Activated T-cell treated with anti-CD3 and anti-CD28 coated beads for 24 hours (primary cell): ENCODE results near the gene HYDIN.

Experiments
- DNase-seq: peaks from one replicate; pipeline ENCODE4 v3.0.0-alpha.2; 2020; ENCODE audit warnings: low read depth

Gene HYDIN

GRCh38 chr16:71230122-71230845 is at the start of gene HYDIN:
Gene HYDIN, minus strand, starts transcription at chr16:71230722. Its CDS starts 43,827 bp downstream, at chr16:71186895.
- DNase-seq, result peak; percentile 4

GRCh38 chr16:71276589-71277334 is 46.2 kb upstream of the HYDIN start:
- no peak for DNase-seq

DNA sequence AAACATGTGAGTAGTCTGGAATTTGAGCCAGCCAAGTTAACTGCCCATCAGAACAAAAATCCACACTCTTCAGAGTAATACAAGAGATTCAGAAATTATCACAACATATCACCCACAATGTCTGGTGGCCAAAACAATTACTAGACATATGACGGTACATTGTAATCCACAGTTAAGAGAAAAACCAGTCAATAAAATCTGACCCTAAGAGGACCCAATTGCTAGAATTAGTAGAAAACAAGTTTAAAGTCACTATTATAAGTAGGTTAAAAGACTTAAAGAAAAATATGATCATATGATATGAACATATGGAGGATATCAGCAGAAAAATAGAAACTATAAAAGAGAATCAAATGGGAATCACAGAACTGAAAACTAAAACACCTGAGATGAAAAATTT is 42.9 kb upstream of the HYDIN start:
- no peak for DNase-seq

GRCh38 chr16:71264299-71264698 is 33.8 kb upstream of the HYDIN start:
- DNase-seq, result no peak

GRCh38 chr16:71263582-71263981 is 33.1 kb upstream of the HYDIN start:
- DNase-seq, result no peak

- no peak for DNase-seq
Observed at GRCh38 chr16:71262391-71262790, 31.9 kb upstream of the HYDIN start.

DNA sequence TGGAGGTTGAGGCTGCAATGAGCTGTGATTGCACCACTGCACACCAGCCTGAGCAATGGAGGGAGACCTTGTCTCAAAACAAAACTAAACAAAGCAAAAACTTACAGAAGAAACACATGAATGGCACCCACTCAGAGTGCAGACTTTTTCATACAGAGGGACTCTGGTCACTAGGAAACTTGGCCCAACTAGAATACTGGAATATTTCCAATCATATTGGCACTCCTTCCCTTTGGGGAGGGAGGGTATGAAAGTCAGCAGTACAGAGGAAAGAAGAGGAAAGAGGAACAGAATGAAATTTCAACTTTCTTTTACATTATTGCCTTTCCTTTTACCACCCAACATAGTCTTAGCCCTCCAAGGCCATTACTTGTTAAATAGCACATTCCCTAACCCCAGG is 30.5 kb upstream of the HYDIN start:
- no peak for DNase-seq

GRCh38 chr16:71259086-71259485 is 28.6 kb upstream of the HYDIN start:
- DNase-seq, result no peak

- DNase-seq, result no peak
Observed at GRCh38 chr16:71258372-71258771, 27.9 kb upstream of the HYDIN start.

DNA sequence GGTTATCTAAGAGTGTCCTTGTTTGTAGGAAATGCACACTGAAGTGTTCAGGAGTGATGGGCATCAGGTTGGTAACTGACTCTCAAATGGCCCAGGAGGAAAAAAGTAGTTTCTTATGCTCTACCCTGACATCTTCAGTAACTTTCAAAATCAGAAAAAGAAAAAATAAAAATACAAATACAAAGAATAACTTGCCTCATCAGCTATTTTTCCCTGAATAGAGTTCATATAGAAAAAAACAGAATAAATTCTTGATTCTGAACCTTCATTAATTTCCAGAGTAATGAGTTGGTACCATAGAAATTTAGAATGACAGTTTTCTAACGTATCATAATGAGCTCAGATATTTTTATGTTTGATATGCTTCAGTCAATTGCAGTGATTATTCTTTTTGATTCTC is 27.2 kb upstream of the HYDIN start:
- no peak for DNase-seq

DNA sequence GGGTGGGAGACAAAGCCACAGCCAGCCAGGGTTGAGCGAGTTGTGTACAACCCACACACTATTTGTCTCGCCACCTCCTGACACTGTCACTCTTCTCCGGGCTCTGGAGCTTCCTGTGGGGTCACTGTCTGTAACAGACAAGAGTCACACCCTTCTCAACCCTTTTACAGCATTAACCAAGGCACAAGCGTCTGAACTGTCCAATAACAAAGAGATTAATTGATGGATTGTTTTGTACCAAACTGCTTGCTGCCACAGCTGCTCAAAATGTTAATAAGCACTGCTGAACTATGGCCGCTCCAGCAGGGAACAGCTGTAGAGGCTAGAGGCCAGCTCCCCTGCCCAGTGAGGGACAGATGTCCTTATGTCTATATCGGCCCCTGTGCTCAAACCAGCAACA is 25.2 kb upstream of the HYDIN start:
- no peak for DNase-seq

GRCh38 chr16:71254832-71255525 is 24.5 kb upstream of the HYDIN start:
- no peak for DNase-seq

GRCh38 chr16:71250461-71251235 is 20.1 kb upstream of the HYDIN start:
- DNase-seq, result no peak

DNA sequence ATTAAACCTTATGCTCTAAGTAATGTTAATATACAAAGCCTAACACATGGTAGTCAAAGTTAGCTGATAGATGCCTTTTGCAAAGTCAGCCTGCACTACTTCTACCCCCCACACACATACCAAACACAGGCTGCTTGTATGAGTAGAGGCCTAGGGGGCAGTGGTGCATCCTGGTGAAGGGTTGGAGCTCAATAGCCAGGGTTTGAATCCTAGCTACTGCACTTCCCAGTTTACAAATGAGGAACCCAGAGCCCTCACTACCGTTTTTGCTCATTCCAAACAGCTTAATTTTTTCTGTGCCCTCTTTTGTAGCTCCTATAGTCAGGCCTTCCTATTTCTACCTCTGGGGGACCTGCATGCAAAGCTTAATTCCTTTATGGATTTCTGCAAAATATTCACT is 18.9 kb upstream of the HYDIN start:
- DNase-seq, result no peak

GRCh38 chr16:71247478-71247877 is 17.0 kb upstream of the HYDIN start:
- DNase-seq, result no peak

DNA sequence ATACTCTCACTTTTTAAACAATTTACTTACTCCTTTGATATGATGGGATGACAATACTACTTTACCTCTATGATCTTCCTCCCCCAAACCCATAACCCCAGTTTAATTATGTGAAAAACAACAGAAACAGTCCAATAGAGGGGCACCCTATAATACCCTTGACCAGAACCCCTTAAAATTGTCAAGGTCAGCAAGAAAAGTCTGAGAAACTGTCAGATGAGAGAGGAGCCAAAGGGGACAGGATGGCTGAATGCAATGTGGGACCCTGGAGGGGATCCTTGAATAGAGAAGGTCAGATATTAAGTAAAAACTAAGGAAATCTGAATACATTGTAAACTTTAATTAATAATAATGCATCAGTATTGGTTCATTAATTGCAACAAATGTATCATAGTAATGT is 15.8 kb upstream of the HYDIN start:
- DNase-seq, result no peak

DNA sequence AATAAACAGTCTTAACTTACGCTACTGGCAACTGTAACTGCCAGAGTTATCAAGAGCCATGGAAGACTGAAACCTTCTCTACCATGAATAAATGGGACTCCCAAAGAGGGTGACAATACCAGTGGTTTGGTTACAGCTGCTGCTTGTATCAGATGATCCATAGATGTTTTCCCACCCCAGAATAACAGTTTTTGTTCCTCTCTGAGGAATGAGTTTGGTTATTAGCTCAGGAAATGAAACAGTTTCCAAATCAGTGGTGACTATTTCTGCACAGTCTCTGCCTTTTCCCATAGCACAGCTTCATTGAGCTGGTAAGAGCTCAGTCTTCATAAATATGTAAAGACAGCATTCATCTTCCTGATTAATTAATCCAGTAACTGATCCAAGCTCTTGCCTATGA is 14.0 kb upstream of the HYDIN start:
- no peak for DNase-seq

DNA sequence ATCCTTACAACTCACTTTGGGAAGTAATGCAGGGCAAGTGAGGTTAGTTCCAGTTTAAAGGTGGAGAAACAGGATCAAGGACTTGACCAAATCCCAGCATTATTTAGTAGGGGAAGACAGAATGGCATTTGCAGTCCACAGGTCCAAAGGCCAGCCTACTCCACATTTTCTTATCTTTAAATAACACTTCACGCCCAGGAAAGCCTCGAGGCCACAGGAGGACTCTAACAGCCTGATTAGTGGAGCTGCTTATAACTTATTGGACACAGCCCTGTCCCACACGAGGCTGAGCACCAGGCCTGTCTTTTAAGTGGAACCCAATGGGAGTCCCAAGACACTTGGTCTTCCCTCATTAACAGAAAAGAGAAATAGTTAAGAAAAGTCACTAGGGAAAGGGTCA is 12.1 kb upstream of the HYDIN start:
- DNase-seq, result no peak

DNA sequence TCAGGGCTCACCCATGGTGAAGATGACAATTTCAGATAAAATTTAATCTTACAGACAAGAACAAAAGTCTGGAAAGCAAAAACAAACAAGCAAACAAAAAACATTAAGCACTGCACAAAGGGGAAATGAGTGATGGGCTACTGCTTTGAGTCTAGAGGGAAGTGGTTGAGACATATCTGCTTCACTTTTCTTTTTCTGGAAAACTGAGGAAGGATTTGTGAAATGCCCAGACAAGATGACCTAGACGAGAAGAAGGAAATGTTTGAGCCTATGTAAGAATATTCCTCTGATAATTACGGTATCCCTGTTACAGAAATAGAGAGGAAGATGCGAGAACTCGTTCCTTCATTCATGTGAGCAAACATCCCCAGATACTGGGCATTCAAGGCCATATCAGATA is 11.5 kb upstream of the HYDIN start:
- no peak for DNase-seq

DNA sequence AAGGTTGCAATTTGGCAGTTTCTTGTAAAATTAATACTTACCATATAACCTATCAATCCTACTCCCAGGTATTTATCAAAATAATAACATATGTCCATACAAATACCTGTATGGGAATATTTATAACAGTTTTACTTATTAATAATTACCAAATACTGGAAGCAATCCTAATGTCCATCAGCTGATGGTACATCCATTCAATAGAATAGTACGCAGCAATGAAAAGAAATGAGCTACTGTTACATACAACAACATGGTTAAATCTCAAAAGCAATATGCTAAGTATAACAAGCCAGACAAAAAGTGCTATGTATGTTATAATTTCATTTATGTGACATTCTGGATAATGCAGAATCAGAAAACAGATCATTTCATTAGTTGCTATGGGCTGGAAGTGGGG is 1.2 kb downstream of the HYDIN start:
- no peak for DNase-seq

- DNase-seq, result no peak
Observed at GRCh38 chr16:71226229-71227141, 4.0 kb downstream of the HYDIN start.
